RWPE2 (cell line): ENCODE measurements around the gene CLMN.

Experiments used
- ATAC-seq: fragments of 200-7000 bp; cut with Tn5 transposase; 3 replicates; pipeline ENCODE4 v1.9.1; 2021; ENCODE audit warnings: low read depth
- DNase-seq: peaks from one replicate; pipeline ENCODE4 v3.0.0-alpha.2; 2020; ENCODE audit warnings: low spot score
- H3K27ac ChIP-seq: fragments of 450-650 bp; 2 replicates; pipeline ENCODE4 v1.5.1; 2017; ENCODE audit warnings: mild to moderate bottlenecking; ENCODE audit not compliant: poor library complexity, severe bottlenecking
- H3K27me3 ChIP-seq: fragments of 250-450 bp; sonication (Bioruptor Pico); 2 replicates; pipeline ENCODE4 v1.5.1; 2021; ENCODE audit warnings: mild to moderate bottlenecking, moderate library complexity; ENCODE audit not compliant: insufficient read depth, poor library complexity, severe bottlenecking
- H3K36me3 ChIP-seq: fragments of 250-450 bp; sonication (Bioruptor Pico); 2 replicates; pipeline ENCODE4 v1.5.1; 2020; ENCODE audit warnings: low read depth, mild to moderate bottlenecking, moderate library complexity
- H3K4me1 ChIP-seq: fragments of 250-450 bp; sonication (Bioruptor Pico); 2 replicates; pipeline ENCODE4 v1.5.1; 2021; ENCODE audit warnings: mild to moderate bottlenecking, moderate library complexity; ENCODE audit not compliant: insufficient read depth, poor library complexity, severe bottlenecking
- H3K4me3 ChIP-seq: fragments of 250-450 bp; sonication (Bioruptor Pico); 2 replicates; pipeline ENCODE4 v1.5.1; 2021; ENCODE audit warnings: mild to moderate bottlenecking, moderate library complexity; ENCODE audit not compliant: severe bottlenecking
- H3K9me3 ChIP-seq: fragments of 250-450 bp; sonication (Bioruptor Pico); 2 replicates; pipeline ENCODE4 v1.5.1; 2021; ENCODE audit warnings: mild to moderate bottlenecking, moderate library complexity; ENCODE audit not compliant: severe bottlenecking
- CTCF ChIP-seq: fragments of 450-650 bp; IDR thresholded peaks from one replicate; pipeline ENCODE4 v1.5.1; 2017; ENCODE audit warnings: mild to moderate bottlenecking, moderate library complexity; ENCODE audit not compliant: poor library complexity, severe bottlenecking

The CLMN gene

GRCh38 chr14:95248432-95248831 is 71.3 kb downstream of the CLMN start:
- H3K27me3 ChIP-seq: no peaks in the 10 kb centered on the region
- no peak for TF ChIP-seq CTCF
- H3K9me3 ChIP-seq: no peaks in the 10 kb centered on the region
- ATAC-seq (no peak), DNase-seq (no peak)
- H3K4me3 ChIP-seq: no peak overlapping the region
- H3K36me3 ChIP-seq: no peaks in the 10 kb centered on the region
- peaks cover 17% of the 10 kb centered on the region for H3K4me1 ChIP-seq
- peak overlapping the region; percentile 41 for H3K27ac ChIP-seq

- ATAC-seq: no peak
- H3K4me1 ChIP-seq: peaks cover 17% of the 10 kb centered on the region
- DNase-seq: no peak
- TF ChIP-seq CTCF: no peak
- no peak overlapping the region for H3K27ac ChIP-seq
- no peaks in the 10 kb centered on the region for H3K9me3 ChIP-seq
- no peaks in the 10 kb centered on the region for H3K27me3 ChIP-seq
- H3K4me3 ChIP-seq: no peak overlapping the region
- no peaks in the 10 kb centered on the region for H3K36me3 ChIP-seq
Measured at GRCh38 chr14:95246870-95247269, 72.8 kb downstream of the CLMN start.

- ATAC-seq: no peak
- no peak overlapping the region for H3K4me3 ChIP-seq
- no peak for DNase-seq
- H3K4me1 ChIP-seq: peaks cover 17% of the 10 kb centered on the region
- H3K9me3 ChIP-seq: no peaks in the 10 kb centered on the region
- H3K27ac ChIP-seq: no peak overlapping the region
- H3K27me3 ChIP-seq: no peaks in the 10 kb centered on the region
- no peaks in the 10 kb centered on the region for H3K36me3 ChIP-seq
- no peak for TF ChIP-seq CTCF
Measured at GRCh38 chr14:95245334-95245733, 74.4 kb downstream of the CLMN start.

GRCh38 chr14:95244587-95244986 is 75.1 kb downstream of the CLMN start:
- ATAC-seq (no peak), DNase-seq (no peak)
- Histone ChIP-seq H3K9me3 (no peaks in the 10 kb centered on the region), H3K27ac (no peak overlapping the region), H3K4me1 (peaks cover 14% of the 10 kb centered on the region), H3K36me3 (no peaks in the 10 kb centered on the region), H3K4me3 (no peak overlapping the region), H3K27me3 (no peaks in the 10 kb centered on the region)
- no peak for TF ChIP-seq CTCF

GRCh38 chr14:95242870-95243269 is 76.8 kb downstream of the CLMN start:
- H3K27ac ChIP-seq: no peak overlapping the region
- ATAC-seq (no peak), DNase-seq (no peak)
- H3K4me1 ChIP-seq: no peaks in the 10 kb centered on the region
- TF ChIP-seq CTCF: no peak
- no peak overlapping the region for H3K4me3 ChIP-seq
- H3K27me3 ChIP-seq: no peaks in the 10 kb centered on the region
- H3K9me3 ChIP-seq: no peaks in the 10 kb centered on the region
- H3K36me3 ChIP-seq: no peaks in the 10 kb centered on the region
